OCI-LY1 (cell line): ENCODE results near the gene CXCL17.

Experiments used
- EZH2 ChIP-seq: fragments of 200-600 bp; sonication (generic), shearing (Covaris generic); IDR thresholded peaks from 2 replicates; pipeline ENCODE4 v1.8.0; 2017; ENCODE audit warnings: borderline replicate concordance, mixed run types, mild to moderate bottlenecking, antibody characterized with exemption, low read length, moderate library complexity, mixed read lengths
- TF ChIP-seq, protein P1 (sequence below): fragments of 200-600 bp; sonication (generic), shearing (Covaris generic); IDR thresholded peaks from 2 replicates; pipeline ENCODE4 v1.5.1; 2017; ENCODE audit warnings: mild to moderate bottlenecking, antibody characterized with exemption, low read length, moderate library complexity, mixed read lengths

DNA sequence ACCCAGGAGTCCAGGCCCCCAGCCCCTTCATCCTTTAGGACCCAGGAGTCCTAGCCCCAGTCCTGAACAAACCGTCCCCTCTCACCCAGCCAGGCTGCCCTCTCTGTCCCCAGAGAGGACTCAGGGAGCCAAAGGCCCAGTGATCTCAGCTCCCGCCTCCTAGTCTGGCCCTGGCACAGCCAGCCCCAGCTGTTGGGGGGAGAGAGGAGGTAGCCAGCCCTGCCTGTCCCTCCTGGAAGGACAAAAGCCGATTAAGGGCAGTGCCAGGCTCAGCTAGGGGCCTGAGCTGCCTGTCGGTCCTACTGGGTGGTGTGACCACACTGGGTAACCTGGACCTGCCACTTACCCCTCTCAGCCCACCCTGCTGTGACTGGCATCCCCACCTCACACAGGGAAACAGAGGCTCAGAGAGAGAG is 30.1 kb downstream of the CXCL17 start:
- TF ChIP-seq, protein P1, sequence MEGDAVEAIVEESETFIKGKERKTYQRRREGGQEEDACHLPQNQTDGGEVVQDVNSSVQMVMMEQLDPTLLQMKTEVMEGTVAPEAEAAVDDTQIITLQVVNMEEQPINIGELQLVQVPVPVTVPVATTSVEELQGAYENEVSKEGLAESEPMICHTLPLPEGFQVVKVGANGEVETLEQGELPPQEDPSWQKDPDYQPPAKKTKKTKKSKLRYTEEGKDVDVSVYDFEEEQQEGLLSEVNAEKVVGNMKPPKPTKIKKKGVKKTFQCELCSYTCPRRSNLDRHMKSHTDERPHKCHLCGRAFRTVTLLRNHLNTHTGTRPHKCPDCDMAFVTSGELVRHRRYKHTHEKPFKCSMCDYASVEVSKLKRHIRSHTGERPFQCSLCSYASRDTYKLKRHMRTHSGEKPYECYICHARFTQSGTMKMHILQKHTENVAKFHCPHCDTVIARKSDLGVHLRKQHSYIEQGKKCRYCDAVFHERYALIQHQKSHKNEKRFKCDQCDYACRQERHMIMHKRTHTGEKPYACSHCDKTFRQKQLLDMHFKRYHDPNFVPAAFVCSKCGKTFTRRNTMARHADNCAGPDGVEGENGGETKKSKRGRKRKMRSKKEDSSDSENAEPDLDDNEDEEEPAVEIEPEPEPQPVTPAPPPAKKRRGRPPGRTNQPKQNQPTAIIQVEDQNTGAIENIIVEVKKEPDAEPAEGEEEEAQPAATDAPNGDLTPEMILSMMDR = no peak
- TF ChIP-seq EZH2 = no peak
